ENCODE measurements around the gene CLCN7.
A peak's percentile ranks its signal among the peaks of the same experiment; 100 is the strongest.

CLCN7 gene

DNA sequence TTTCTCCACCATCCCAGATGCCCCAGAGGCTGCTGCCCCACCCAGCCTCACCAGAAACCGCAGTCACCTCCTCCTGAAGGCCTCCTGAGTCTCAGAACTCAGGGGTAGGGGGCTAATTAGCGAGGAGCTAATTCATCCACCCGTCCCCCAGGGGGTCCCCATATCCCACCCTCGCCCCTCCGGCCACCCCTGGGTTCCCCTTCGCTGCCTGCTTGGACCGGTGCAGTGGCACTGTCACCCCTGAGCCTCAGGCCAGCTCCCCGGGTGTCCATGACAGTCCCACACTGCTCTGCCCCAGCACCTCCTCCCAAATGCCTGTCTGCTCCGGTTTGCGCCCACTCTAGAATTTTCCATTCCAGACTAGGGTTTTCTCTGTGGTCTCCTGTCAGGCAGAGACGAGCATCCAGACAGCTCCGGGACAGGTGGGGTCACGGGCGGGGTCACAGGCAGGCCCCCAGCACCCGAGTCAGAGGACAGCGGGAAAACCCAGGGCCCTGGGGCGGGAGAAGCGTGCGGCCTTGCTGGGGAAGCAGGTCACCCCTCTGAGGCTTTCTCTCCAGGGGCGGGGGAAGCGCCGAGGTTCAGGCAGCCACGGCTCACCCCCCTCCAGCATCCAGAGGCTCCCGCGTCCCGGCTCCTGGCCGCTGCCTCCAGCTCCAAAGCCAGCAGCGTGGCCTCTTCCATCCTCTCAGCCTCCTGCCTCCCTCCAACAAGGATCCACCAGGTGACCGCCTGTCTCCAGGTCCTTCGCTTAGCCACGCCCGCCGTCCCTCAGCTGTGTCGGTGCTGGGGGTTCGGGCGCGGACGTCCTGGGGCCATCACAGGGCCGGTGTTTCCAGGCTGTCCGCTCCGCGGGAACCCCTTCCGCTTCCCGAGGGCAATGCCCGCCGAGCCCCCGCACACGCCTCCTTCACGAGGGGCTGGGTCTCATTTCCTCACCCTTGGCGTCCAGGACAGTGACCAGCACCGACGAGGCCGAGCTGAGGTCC, 47.1 kb downstream of the CLCN7 start:
- DNase-seq: no peak
- intact Hi-C loops (cut with DNase I): loop anchor here (10.0 kb wide), 1 partner anchor 47 kb away; the partner anchor contains the start of gene CLCN7

DNA sequence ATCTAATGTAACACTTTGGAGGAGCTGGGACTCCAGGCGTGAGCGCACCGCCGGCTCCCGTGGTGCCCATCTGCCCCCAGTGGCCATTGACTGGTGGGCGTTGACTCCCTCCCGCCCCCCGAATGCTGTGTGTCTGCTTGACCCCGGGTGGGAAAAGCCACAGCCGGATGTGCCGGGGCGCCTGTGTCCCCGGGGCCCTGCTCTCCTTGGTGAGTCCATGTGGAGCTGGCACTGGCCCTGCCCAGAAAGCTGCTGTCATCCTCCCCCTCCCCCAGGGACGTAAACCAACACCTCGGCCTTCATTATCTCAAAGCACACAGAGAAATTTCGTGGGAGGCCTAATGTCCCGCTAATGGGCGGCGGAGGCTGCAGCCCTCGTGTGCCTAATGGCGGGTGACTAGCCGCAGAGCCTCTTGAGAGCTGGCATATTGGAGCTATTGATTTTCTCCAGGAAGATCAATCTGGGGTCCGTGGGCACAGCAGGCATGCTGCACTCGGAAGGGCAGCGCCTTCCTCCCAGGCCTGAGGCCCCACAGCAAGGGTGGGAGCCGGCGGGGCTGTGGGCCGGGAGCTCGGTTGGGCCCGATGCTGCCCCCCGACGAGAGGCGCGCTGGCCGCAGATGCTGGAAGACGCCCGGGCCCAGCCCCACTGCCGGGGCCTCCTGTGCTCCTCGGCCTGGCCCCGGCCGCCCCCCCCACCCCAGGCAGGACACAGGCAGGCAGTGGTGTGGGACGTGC, 47.9 kb downstream of the CLCN7 start:
- intact Hi-C loops (cut with DNase I): loop anchor here (10.0 kb wide), 1 partner anchor 48 kb away; the partner anchor contains the start of gene CLCN7

DNA sequence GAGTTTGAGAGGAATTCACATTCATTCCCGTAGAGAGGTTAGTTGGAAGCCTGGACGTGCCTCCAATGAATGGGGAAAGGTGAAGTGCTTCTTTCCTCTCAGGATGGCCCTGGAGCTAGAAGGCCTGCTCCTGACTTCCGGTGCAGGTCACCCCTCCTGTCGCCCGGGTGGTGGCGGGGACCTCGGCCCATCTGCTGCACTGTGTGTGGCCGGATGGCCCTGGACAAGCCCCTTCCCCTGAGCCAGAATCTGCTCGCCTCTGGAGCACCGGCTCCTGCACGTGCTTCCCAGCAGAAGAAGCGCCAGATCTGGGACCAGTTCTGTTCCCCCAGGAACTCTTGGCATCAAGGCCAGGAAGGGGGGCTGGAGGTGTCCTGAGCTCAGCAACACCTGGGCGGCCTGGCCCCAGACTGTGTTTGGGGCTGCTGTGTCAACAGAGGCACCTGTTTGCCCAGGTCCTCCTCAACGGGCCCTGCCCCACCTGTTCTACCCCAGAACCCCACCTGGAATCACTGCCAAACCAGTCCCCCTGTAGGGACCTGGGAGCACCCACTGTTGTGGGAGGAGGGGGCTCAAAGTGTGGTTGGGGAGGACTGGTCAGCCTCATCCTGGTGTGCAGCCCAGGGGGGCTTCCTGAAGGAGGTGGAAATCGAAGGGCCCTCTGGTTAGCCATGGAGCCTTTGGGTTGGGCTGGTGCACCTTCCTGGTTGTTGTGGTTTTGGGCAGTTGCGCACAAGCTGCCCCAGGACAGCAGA, 49.0 kb downstream of the CLCN7 start:
- intact Hi-C loops (cut with DNase I): loop anchor here (10.0 kb wide), 1 partner anchor 49 kb away; the partner anchor contains the start of gene CLCN7
- no peak for DNase-seq

More for the DNA sequence above, 47.9 kb downstream of the CLCN7 start:
- no peak for DNase-seq

DNA sequence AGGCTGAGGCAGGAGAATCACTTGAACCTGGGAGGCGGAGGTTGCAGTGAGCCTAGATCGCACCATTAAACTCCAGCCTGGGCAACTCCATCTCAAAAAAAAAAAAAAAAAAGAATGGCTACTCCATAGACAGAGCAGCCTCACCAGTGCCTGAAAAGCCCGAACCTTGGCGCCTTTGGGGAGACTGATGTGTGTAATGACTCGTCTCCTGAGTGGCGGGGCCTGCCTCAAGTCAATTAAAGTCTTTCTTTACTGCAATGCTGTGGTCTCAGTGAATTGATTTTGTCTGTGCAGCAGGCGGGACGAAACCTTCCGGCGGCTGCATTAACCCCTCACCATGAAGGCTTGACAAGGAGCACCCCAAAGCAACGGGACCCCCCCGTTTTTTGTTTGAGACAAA, 50.8 kb downstream of the CLCN7 start:
- intact Hi-C loops (cut with DNase I): loop anchor here (5.0 to 10.0 kb wide), 2 partner anchors 51 to 72 kb away; partner anchors contain the start of genes CLCN7, GNPTG and TSR3
- no peak for DNase-seq

DNA sequence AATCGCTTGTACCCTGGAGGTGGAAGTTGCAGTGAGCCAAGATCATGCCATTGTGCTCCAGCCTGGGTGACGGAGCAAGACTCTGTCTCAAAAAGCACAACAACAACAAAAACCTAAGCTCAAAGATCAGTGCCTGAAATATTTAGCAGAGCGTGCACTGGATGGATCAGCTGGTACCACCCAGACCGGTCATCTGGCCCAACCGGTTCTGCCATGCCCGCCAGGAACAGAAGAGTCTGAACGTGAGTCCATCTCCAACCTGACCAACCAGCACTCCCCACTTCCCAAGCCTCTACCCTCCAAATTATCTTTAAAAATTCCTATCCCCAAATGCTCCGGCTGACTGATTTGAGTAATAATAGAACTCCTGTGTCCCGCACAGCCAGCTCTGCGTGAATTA, 52.8 kb downstream of the CLCN7 start:
- intact Hi-C loops (cut with DNase I): loop anchor here (5.0 to 10.0 kb wide), 2 partner anchors 53 to 70 kb away; partner anchors contain the start of genes CLCN7, GNPTG and TSR3
- DNase-seq: no peak

DNA sequence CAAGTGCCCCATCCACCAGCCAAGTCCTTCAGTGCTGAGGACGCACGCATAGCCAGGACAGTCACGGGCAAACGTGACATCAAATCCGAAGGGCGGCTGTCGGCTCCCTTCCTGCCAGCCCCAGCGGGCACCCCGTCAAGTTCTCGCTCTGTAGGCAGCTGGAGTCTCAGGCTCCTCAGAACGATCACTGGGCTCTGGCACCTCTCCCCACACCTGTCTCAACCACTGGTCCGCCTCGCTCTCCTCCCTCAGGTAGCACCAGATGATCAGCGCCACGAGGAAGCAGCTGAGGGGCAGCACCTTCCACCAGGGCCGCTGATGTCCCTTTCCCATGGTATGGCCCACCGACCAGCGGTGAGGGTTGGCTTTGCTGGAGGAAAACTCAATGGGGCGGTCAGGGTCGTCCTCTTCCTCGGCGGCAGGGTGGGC, 54.7 kb downstream of the CLCN7 start:
- intact Hi-C loops (cut with DNase I): loop anchor here (5.0 to 10.0 kb wide), 2 partner anchors 55 to 68 kb away; partner anchors contain the start of genes CLCN7, GNPTG and TSR3
- peak in 4 of 42 donors; percentile 8 to 17 (median 12) for DNase-seq

DNA sequence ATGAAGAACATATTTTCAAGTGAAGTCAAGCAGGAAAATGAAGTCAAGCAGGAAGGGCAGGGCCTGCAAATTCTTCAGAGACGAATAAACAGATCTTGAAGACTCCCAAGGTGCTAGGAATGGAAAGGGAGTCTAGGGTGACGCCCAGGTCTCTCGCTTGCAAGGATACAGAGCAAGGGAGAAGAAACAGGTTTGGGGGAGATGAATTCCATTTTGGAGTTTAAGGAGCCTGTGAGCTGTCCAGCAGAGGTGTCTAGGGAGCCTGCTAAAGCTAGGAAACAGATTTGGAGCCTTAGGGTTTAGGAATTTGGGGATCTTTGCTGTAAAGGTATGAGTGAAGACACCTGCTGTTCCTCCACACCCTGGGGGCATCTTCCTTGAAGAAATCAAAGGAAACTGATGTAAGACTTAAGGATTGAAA, 58.3 kb downstream of the CLCN7 start:
- intact Hi-C loops (cut with DNase I): loop anchor here (10.0 kb wide), 1 partner anchor 112 kb away; the partner anchor contains the start of gene UBE2I
- no peak for DNase-seq

DNA sequence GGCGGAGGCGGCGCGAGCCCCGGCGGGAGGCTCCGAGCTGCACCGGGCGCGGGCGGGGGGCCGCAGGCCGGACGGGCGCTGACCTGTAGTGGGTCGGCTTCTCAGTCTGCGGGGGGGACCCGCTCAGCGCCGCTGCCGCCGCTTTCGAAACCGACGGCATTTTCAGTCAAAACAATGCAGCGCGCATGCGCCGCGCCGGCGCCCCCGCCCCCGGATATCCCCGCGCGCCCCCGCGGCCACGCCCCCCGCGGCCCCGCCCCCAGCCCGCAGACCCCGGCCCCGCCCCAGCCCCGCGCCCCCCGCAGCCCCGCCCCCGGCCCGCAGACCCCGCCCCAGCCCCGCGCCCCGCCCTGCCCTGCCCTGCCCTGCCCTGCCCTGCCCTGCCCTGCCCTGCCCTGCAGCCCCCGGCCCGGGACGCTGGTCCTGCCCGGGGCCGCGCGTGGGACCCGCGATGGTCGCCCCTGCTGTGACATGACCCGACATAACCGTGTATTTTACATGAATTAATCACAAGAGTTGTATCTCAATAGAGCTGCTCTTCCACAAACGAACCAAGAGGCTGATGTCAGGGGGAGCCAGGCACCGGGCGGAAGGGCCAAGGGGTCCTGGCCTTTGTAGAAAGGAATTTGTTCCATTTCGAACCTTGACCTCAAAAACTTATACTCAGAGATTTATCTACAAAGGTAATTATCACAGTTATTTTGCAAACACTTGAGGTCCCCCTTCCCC, 60.1 kb downstream of the CLCN7 start, which contains the start of gene UNKL:
Gene UNKL (minus strand): TSS at position 173 of the 729 bp plus-strand sequence. CDS start 13 bp downstream, at position 160.
- peak in 41 of 42 donors; percentile 27 to 85 (median 68) for DNase-seq

DNA sequence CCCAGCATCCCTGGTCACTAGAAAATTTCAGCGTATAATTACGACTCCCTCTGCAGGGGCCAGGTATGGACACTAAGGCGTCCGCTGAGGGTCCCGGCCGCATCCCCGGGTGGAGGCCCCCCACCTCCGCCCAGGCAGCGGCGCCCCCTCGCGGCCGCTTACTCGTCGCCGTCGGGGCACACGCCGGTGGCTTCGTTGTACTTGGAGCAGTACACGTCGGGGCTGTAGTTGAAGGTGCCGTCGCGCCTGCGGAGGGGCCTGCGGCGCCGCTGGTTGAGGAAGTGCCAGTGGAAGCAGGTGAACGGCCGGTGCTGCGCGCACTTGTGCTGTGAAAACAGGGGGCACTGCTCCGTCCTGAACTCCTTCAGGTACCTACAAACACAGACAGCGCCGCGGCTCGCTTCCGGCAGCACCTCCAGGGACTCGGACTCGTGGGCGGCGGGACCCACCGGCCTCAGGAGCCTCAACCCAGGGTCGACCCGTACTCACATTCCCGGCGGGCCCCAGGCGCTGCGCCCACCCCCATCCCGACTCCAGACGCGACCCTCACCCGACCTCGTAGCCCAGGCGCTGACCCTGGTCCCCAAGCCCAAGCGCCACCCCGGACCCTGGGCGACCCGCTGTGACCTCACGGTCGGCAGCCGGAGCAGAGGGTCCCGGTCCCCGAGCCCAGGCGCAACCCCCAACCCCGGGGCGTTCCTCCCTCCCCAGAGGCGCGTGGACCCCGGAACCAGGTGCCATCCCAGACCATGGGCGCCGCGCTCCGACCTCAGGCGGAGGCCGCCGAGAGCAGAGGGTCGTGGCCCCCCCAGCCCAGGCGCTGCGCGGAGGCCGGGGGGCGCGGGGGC, 60.9 kb downstream of the CLCN7 start:
- peak in 37 of 42 donors; percentile 14 to 77 (median 46) for DNase-seq
- intact Hi-C loops (cut with DNase I): loop anchor here (10.0 kb wide), 1 partner anchor 109 kb away; the partner anchor contains the start of gene UBE2I

More for the DNA sequence above, 60.1 kb downstream of the CLCN7 start, which contains the start of gene UNKL:
- intact Hi-C loops (cut with DNase I): loop anchor here (10.0 kb wide), 1 partner anchor 110 kb away; the partner anchor contains the start of gene UBE2I

DNA sequence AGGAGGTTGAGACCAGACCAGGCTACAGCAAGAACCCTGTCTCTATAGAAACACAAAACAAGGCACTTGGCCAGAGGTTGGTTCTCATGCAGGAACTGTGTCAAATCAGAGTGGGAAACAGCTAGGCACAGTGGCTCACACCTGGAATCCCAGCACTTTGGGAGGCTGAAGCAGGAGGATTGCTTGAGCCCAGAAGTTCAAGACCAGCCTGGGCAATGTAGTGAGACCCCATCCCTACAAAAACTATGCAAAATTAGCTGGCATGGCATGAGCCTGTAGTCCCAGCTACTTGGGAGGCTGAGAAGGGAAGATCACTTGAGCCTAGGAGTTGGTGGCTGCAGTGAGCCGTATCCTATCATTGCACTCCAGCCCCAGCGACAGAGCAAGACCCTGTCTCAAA, 62.0 kb downstream of the CLCN7 start:
- DNase-seq: no peak
- intact Hi-C loops (cut with DNase I): loop anchor here (10.0 kb wide), 1 partner anchor 108 kb away; the partner anchor contains the start of gene UBE2I

DNA sequence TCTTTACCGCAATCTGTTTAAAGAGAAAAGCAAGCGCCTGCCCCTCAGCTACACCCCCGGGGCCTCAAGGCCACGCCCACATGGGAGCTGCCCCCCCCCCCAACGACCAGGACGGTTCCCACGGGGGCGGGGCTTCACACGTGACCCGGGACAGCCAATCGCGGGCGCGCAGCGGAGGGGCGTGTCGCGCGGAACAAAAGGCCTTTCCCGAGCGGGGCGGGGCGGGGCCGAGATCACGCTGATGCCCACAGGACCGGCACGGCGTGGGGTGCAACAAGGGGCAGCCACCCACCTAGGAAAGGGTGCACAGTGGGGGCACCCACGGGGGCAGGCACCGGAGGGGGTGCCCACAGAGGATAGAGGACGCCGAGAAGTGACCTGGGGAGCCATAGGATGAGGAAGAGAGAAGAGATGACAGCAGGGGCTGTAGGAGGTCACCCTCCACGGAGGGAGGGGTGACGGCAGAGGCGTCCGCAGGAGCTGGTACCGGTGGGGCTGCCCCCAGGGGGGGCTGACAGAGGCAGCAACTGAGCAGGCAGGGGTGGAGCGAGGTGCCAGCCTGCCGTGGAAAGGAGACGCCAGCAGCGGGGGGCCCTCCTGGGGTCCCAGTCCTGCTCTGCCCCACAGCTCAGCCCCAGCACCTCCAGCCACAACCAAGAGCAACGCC, 66.5 kb downstream of the CLCN7 start:
- intact Hi-C loops (cut with DNase I): no loop called here
- peak; percentile 93 to 100 (median 98) for DNase-seq

DNA sequence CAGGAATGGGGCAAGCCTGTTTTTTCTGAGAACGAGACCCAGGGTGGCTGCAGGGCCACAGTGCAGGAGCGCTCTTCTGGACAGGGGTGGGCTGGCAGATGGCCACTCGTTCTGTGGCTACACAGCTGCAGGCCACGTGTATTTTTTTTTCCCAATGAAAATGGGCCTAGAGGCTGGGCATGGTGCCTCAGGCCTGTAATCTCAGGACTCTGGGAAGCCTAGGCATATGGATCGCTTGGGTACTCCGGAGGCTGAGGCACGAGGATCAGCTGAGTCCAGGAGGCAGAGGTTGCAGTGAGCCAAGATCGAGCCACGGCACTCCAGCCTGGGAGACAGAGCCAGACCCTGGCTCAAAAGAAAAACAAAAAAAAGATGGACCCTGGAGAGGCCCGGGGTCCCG, 67.1 kb downstream of the CLCN7 start:
- intact Hi-C loops (cut with DNase I): no loop called here
- DNase-seq: peak in 24 of 42 donors; percentile 3 to 57 (median 24)

DNA sequence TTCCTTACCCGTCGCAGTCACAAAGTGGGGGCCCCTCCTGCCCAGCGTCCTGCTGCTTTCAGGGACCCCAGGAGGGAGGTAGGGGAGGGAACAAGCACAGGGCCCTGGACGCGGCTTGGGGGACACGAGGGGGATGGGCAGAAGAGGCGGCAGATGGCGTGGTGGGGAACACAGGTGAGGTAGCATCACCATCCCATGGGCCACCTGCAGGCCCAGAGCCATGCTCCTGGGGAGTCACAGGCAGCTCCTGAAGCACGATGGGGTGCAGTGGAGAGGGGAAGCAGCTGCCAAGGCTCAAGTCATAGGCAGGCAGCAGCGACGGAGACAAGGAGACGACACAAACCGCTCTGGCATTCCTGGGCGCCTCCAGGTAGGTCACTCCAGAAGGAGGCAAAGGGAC, 71.1 kb downstream of the CLCN7 start:
- no peak for DNase-seq
- intact Hi-C loops (cut with DNase I): no loop called here

DNA sequence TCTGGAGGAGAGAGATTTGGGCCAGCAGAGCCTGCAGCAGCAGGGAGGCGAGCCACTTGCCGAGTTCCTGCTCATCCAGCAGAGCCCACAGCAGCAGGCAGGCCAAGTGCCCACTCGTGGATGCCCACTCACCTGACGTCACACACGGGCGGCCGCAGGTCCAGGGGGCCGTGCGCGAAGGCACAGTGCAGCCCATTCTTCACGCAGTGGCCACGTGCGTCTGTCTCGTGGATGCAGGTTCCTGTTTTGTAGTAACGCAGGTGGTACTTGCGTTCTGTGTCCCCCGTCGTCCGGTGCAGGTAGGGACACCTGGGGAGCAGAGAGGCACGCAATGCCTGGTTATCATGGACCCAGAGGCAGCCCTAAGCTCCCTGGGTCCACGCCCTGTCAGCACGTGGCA, 71.8 kb downstream of the CLCN7 start:
- no peak for DNase-seq
- intact Hi-C loops (cut with DNase I): no loop called here

DNA sequence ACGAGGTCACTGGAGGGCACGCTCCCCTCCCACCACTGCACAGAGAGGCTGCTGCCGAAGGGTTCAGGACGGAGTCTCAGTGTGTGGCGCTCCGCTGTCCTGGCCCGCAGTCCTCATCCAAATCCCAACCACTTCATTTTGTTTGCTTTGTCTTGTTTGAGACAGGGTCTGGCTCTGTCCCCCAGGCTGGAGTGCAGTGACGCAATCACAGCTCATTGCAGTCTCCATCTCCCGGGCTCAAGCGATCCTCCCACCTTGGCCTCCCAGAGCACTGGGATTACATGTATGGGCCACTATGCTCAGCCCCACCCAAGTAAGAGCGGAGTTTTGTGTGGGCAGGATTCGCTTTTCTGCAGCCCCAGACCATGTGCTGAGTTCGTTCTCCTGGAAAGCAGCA, 73.1 kb downstream of the CLCN7 start:
- intact Hi-C loops (cut with DNase I): no loop called here
- no peak for DNase-seq

Measured in head of caudate nucleus (tissue), 42 donors.